ENCODE measurements around the gene JADE3. TPM values are rescaled to one million over a fixed set of nuclear protein-coding genes. Genes with fewer than 3 reads are reported as not detected.
"Not testable (repeated sequence)": the region's sequence is repeated elsewhere in the genome, so short reads cannot be mapped to it uniquely, and the experiment has no call there.

Gene JADE3
- total and polyA plus RNA-seq, 4 donors, result 7.4 to 11.8 (median 9.9) TPM

GRCh38 chrX:46922611-46923010, 10.4 kb downstream of the JADE3 start:
- no peaks in the 10 kb centered on the region for H3K36me3 ChIP-seq (ENCODE audit: control insufficient read depth, insufficient read depth, low read length)
- no peaks in the 10 kb centered on the region for H3K4me1 ChIP-seq (ENCODE audit: control insufficient read depth, insufficient read depth, low read length)
- H3K9me3 ChIP-seq (ENCODE audit: control insufficient read depth, insufficient read depth, low read length), result peaks cover 8% of the 10 kb centered on the region
- 67% methylated on average over 1 of the region's 1 CpG for WGBS (ENCODE audit: insufficient coverage)
- H3K4me3 ChIP-seq (ENCODE audit: low read depth, low read length), result no peak overlapping the region
- no peaks in the 10 kb centered on the region for H3K27me3 ChIP-seq (ENCODE audit: control insufficient read depth, insufficient read depth, low read length)
- H3K27ac ChIP-seq (ENCODE audit: low read depth, low read length), result no peak overlapping the region
- DNase-seq (ENCODE audit: low read depth in 4 of 6, low spot score in 6 of 6), result no peak

DNA sequence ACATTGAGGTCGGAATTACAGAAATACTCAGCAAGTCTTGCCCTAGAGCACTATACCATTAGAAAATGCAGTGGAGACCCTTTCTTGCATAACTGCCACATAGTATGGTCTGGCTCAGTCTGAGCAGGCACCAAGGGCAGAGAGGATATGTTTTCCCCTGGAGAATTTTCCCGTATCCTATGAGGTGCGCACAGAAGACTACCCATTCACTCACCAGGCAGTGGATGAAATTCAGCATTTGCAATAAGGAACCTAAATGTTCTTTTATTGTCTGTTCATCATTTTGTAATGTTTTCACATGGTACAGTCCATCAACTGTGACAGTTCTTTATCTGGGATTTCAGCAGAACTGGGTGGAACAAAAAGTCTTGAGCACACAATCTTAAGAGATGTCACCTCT, 15.5 kb downstream of the JADE3 start:
- no peak overlapping the region for H3K4me3 ChIP-seq (ENCODE audit: low read depth, low read length)
- no peak for DNase-seq (ENCODE audit: low read depth in 4 of 6, low spot score in 6 of 6)
- no peaks in the 10 kb centered on the region for H3K27me3 ChIP-seq (ENCODE audit: control insufficient read depth, insufficient read depth, low read length)
- no peak overlapping the region for H3K27ac ChIP-seq (ENCODE audit: low read depth, low read length)
- no peaks in the 10 kb centered on the region for H3K9me3 ChIP-seq (ENCODE audit: control insufficient read depth, insufficient read depth, low read length)
- H3K36me3 ChIP-seq (ENCODE audit: control insufficient read depth, insufficient read depth, low read length), result no peaks in the 10 kb centered on the region
- no peaks in the 10 kb centered on the region for H3K4me1 ChIP-seq (ENCODE audit: control insufficient read depth, insufficient read depth, low read length)
- no CpG with 5 or more reads among the region's 3 CpGs for WGBS (ENCODE audit: insufficient coverage)

DNA sequence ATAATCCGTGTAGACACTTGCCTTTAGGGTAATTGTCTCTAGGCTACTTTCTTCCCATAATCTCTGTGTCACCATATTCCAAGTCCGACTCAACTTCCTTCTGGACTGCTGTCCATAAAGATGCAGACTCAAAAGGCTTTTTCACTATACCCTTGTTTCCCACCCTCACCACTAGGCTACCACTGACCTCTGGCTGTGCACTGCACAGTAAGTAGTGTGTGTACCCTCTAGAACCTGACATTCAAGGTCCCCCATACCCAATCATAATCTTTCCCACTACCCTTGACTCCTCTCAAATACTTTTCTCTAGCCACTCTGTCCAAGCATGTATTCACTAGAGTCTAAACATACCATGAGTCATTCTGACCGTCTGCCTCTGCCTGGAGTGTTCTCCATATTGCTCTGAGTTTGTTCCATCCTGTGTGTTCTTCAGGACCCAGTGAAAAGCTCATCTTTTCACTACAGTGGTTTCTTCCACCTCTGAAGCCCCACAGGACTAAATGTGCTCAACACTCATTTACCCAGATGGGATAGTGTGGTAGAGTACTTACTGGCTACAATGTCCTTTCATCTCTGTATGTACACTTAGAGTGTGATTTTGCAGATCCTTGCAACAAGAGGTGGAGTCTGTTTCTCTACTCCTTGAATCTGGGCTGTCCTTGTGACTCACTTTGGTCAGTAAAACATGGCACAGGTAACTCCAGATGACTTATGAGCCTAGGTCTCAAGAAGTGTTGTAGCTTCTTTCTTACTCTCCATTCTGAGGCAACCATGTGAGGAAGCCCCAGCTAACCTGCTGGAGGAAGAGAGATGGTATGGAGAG, 17.4 kb downstream of the JADE3 start:
- 50% methylated on average over 1 of the region's 3 CpGs for WGBS (ENCODE audit: insufficient coverage)
- Histone ChIP-seq H3K4me1 (ENCODE audit: control insufficient read depth, insufficient read depth, low read length) (no peaks in the 10 kb centered on the region), H3K9me3 (ENCODE audit: control insufficient read depth, insufficient read depth, low read length) (no peaks in the 10 kb centered on the region), H3K4me3 (ENCODE audit: low read depth, low read length) (no peak overlapping the region), H3K27ac (ENCODE audit: low read depth, low read length) (no peak overlapping the region), H3K27me3 (ENCODE audit: control insufficient read depth, insufficient read depth, low read length) (no peaks in the 10 kb centered on the region), H3K36me3 (ENCODE audit: control insufficient read depth, insufficient read depth, low read length) (no peaks in the 10 kb centered on the region)
- DNase-seq (ENCODE audit: low read depth in 4 of 6, low spot score in 6 of 6), result no peak

- Histone ChIP-seq H3K4me3 (ENCODE audit: low read depth, low read length) (no peak overlapping the region), H3K9me3 (ENCODE audit: control insufficient read depth, insufficient read depth, low read length) (peaks cover 2% of the 10 kb centered on the region), H3K36me3 (ENCODE audit: control insufficient read depth, insufficient read depth, low read length) (no peaks in the 10 kb centered on the region), H3K4me1 (ENCODE audit: control insufficient read depth, insufficient read depth, low read length) (no peaks in the 10 kb centered on the region), H3K27ac (ENCODE audit: low read depth, low read length) (no peak overlapping the region), H3K27me3 (ENCODE audit: control insufficient read depth, insufficient read depth, low read length) (no peaks in the 10 kb centered on the region)
- WGBS (ENCODE audit: insufficient coverage), result no CpG with 5 or more reads among the region's 4 CpGs
- DNase-seq (ENCODE audit: low read depth in 4 of 6, low spot score in 6 of 6), result no peak
Observed at GRCh38 chrX:46935295-46935694, 23.1 kb downstream of the JADE3 start.

DNA sequence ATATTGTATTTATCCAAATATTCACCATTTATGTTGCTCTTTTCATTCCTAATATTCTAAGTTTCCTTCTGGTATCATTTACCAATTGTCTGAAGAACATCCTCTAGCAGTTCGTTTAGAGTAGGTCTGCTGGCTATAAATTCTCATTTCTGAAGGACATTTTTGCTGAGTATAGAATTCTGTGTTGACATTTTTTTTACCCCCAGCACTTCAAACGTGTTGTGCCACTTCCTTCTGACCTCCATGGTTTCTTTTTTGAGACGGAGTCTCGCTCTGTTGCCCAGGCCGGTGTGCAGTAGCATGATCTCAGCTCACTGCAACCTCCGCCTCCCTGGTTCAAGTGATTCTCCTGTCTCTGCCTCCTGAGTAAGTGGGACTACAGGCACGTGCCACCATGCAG, 26.4 kb downstream of the JADE3 start:
- H3K36me3 ChIP-seq (ENCODE audit: control insufficient read depth, insufficient read depth, low read length), result no peaks in the 10 kb centered on the region
- DNase-seq (ENCODE audit: low read depth in 4 of 6, low spot score in 6 of 6), result no peak
- WGBS (ENCODE audit: insufficient coverage), result 90% methylated on average over 5 of the region's 7 CpGs

GRCh38 chrX:46941341-46941740, 29.1 kb downstream of the JADE3 start:
- H3K27ac ChIP-seq (ENCODE audit: low read depth, low read length), result no peak overlapping the region

More for the DNA sequence above, 26.4 kb downstream of the JADE3 start:
- H3K4me3 ChIP-seq (ENCODE audit: low read depth, low read length), result no peak overlapping the region
- H3K27me3 ChIP-seq (ENCODE audit: control insufficient read depth, insufficient read depth, low read length), result no peaks in the 10 kb centered on the region
- no peak overlapping the region for H3K27ac ChIP-seq (ENCODE audit: low read depth, low read length)
- H3K9me3 ChIP-seq (ENCODE audit: control insufficient read depth, insufficient read depth, low read length), result peaks cover 2% of the 10 kb centered on the region
- no peaks in the 10 kb centered on the region for H3K4me1 ChIP-seq (ENCODE audit: control insufficient read depth, insufficient read depth, low read length)

DNA sequence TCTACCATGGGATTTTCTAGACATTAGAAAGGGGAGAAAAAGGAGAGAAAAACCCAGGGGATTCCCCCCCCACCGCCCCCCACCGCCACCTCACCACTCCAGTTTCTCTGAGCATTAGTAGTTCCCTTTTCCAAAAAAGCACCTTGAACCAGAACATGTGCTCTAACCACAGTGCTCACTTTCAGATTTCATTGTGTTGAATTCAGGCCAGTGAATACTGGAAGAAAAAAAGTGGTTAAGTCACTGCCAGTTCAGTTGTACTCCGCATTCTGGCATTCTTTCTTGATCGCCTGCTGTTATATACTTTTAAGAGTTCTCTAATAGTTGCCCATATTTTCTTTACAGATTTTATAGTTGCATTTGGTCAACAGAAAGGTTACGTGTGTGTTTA, 40.9 kb downstream of the JADE3 start:
- peak in 1 of 6 donors; percentile 3 for DNase-seq (ENCODE audit: low read depth in 4 of 6, low spot score in 6 of 6)
- H3K4me3 ChIP-seq (ENCODE audit: low read depth, low read length), result no peak overlapping the region
- WGBS (ENCODE audit: insufficient coverage), result no CpG with 5 or more reads among the region's 5 CpGs
- no peaks in the 10 kb centered on the region for H3K4me1 ChIP-seq (ENCODE audit: control insufficient read depth, insufficient read depth, low read length)
- no peaks in the 10 kb centered on the region for H3K9me3 ChIP-seq (ENCODE audit: control insufficient read depth, insufficient read depth, low read length)
- no peak overlapping the region for H3K27ac ChIP-seq (ENCODE audit: low read depth, low read length)
- peaks cover 2% of the 10 kb centered on the region for H3K27me3 ChIP-seq (ENCODE audit: control insufficient read depth, insufficient read depth, low read length)
- no peaks in the 10 kb centered on the region for H3K36me3 ChIP-seq (ENCODE audit: control insufficient read depth, insufficient read depth, low read length)

More at GRCh38 chrX:46941341-46941740, 29.1 kb downstream of the JADE3 start:
- peaks cover 2% of the 10 kb centered on the region for H3K9me3 ChIP-seq (ENCODE audit: control insufficient read depth, insufficient read depth, low read length)
- peaks cover 5% of the 10 kb centered on the region for H3K27me3 ChIP-seq (ENCODE audit: control insufficient read depth, insufficient read depth, low read length)
- no peaks in the 10 kb centered on the region for H3K4me1 ChIP-seq (ENCODE audit: control insufficient read depth, insufficient read depth, low read length)
- no peak overlapping the region for H3K4me3 ChIP-seq (ENCODE audit: low read depth, low read length)
- DNase-seq (ENCODE audit: low read depth in 4 of 6, low spot score in 6 of 6), result no peak
- no peaks in the 10 kb centered on the region for H3K36me3 ChIP-seq (ENCODE audit: control insufficient read depth, insufficient read depth, low read length)

DNA sequence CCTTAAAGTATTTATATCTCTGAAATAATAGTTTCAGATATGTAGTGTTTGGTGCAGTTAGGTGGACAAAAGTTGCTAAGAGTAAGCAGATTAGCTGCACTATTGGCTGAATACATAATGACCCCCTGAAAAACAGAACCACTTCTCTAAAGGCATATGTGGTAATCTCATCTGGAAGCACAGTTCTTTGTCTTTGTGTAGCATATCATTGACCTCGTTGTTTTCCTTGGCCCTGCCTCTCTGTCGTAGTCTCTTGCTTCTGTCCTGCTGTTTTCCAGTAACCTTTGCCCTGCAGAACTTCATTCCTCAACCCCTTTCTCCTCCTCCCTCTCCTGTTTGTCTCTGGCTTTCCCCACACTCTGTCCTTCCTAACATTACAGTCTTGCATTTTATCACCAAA, 41.4 kb downstream of the JADE3 start:
- H3K4me1 ChIP-seq (ENCODE audit: control insufficient read depth, insufficient read depth, low read length), result no peaks in the 10 kb centered on the region
- no peaks in the 10 kb centered on the region for H3K36me3 ChIP-seq (ENCODE audit: control insufficient read depth, insufficient read depth, low read length)
- peaks cover 2% of the 10 kb centered on the region for H3K27me3 ChIP-seq (ENCODE audit: control insufficient read depth, insufficient read depth, low read length)
- H3K27ac ChIP-seq (ENCODE audit: low read depth, low read length), result no peak overlapping the region
- 12% methylated on average over 2 of the region's 2 CpGs for WGBS (ENCODE audit: insufficient coverage)
- H3K9me3 ChIP-seq (ENCODE audit: control insufficient read depth, insufficient read depth, low read length), result no peaks in the 10 kb centered on the region
- H3K4me3 ChIP-seq (ENCODE audit: low read depth, low read length), result no peak overlapping the region
- peak in 1 of 6 donors; percentile 39 for DNase-seq (ENCODE audit: low read depth in 4 of 6, low spot score in 6 of 6)

- no peak for DNase-seq (ENCODE audit: low read depth in 4 of 6, low spot score in 6 of 6)
- peaks cover 2% of the 10 kb centered on the region for H3K27me3 ChIP-seq (ENCODE audit: control insufficient read depth, insufficient read depth, low read length)
- no peak overlapping the region for H3K4me3 ChIP-seq (ENCODE audit: low read depth, low read length)
- no peaks in the 10 kb centered on the region for H3K4me1 ChIP-seq (ENCODE audit: control insufficient read depth, insufficient read depth, low read length)
- H3K36me3 ChIP-seq (ENCODE audit: control insufficient read depth, insufficient read depth, low read length), result no peaks in the 10 kb centered on the region
- H3K9me3 ChIP-seq (ENCODE audit: control insufficient read depth, insufficient read depth, low read length), result no peaks in the 10 kb centered on the region
- WGBS (ENCODE audit: insufficient coverage), result no CpG with 5 or more reads among the region's 2 CpGs
- H3K27ac ChIP-seq (ENCODE audit: low read depth, low read length), result no peak overlapping the region
Observed at GRCh38 chrX:46954716-46955115, 42.5 kb downstream of the JADE3 start.

- WGBS (ENCODE audit: insufficient coverage), result 80% methylated on average over 3 of the region's 4 CpGs
- not testable (repeated sequence) for H3K27ac ChIP-seq (ENCODE audit: low read depth, low read length); H3K9me3 ChIP-seq (ENCODE audit: control insufficient read depth, insufficient read depth, low read length); H3K4me3 ChIP-seq (ENCODE audit: low read depth, low read length); H3K4me1 ChIP-seq (ENCODE audit: control insufficient read depth, insufficient read depth, low read length); H3K36me3 ChIP-seq (ENCODE audit: control insufficient read depth, insufficient read depth, low read length); H3K27me3 ChIP-seq (ENCODE audit: control insufficient read depth, insufficient read depth, low read length); DNase-seq (ENCODE audit: low read depth in 4 of 6, low spot score in 6 of 6)
Observed at GRCh38 chrX:46956589-46956988, 44.4 kb downstream of the JADE3 start.
